Measurements from ENCODE around the gene TTC7B. TPM values are rescaled to one million over a fixed set of nuclear protein-coding genes. Genes with fewer than 3 reads are reported as not detected.

TTC7B gene
- total and polyA plus RNA-seq, 2 experiments from 2014 or later: 7.9 to 28.6 TPM

DNA sequence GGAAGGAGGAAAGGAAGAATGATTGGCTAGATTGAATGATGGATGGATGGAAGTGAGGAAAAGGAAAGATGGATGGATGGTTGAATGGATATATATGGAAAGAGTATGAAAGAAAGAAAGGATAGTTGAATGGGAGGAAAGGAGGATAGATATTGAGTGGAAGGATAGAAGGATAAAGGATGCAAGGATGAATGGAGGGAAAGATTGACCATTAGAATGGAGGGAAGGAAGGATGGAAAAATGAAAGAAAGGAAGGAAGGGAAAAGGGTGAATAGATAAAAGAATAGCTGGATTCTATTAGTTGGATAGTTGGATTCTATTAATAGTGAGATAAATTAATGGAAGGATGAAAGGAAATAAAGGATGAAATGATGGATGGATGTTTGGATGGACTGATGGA lies 313.5 kb downstream of the TTC7B start (continued):
- TF ChIP-seq, protein P1, sequence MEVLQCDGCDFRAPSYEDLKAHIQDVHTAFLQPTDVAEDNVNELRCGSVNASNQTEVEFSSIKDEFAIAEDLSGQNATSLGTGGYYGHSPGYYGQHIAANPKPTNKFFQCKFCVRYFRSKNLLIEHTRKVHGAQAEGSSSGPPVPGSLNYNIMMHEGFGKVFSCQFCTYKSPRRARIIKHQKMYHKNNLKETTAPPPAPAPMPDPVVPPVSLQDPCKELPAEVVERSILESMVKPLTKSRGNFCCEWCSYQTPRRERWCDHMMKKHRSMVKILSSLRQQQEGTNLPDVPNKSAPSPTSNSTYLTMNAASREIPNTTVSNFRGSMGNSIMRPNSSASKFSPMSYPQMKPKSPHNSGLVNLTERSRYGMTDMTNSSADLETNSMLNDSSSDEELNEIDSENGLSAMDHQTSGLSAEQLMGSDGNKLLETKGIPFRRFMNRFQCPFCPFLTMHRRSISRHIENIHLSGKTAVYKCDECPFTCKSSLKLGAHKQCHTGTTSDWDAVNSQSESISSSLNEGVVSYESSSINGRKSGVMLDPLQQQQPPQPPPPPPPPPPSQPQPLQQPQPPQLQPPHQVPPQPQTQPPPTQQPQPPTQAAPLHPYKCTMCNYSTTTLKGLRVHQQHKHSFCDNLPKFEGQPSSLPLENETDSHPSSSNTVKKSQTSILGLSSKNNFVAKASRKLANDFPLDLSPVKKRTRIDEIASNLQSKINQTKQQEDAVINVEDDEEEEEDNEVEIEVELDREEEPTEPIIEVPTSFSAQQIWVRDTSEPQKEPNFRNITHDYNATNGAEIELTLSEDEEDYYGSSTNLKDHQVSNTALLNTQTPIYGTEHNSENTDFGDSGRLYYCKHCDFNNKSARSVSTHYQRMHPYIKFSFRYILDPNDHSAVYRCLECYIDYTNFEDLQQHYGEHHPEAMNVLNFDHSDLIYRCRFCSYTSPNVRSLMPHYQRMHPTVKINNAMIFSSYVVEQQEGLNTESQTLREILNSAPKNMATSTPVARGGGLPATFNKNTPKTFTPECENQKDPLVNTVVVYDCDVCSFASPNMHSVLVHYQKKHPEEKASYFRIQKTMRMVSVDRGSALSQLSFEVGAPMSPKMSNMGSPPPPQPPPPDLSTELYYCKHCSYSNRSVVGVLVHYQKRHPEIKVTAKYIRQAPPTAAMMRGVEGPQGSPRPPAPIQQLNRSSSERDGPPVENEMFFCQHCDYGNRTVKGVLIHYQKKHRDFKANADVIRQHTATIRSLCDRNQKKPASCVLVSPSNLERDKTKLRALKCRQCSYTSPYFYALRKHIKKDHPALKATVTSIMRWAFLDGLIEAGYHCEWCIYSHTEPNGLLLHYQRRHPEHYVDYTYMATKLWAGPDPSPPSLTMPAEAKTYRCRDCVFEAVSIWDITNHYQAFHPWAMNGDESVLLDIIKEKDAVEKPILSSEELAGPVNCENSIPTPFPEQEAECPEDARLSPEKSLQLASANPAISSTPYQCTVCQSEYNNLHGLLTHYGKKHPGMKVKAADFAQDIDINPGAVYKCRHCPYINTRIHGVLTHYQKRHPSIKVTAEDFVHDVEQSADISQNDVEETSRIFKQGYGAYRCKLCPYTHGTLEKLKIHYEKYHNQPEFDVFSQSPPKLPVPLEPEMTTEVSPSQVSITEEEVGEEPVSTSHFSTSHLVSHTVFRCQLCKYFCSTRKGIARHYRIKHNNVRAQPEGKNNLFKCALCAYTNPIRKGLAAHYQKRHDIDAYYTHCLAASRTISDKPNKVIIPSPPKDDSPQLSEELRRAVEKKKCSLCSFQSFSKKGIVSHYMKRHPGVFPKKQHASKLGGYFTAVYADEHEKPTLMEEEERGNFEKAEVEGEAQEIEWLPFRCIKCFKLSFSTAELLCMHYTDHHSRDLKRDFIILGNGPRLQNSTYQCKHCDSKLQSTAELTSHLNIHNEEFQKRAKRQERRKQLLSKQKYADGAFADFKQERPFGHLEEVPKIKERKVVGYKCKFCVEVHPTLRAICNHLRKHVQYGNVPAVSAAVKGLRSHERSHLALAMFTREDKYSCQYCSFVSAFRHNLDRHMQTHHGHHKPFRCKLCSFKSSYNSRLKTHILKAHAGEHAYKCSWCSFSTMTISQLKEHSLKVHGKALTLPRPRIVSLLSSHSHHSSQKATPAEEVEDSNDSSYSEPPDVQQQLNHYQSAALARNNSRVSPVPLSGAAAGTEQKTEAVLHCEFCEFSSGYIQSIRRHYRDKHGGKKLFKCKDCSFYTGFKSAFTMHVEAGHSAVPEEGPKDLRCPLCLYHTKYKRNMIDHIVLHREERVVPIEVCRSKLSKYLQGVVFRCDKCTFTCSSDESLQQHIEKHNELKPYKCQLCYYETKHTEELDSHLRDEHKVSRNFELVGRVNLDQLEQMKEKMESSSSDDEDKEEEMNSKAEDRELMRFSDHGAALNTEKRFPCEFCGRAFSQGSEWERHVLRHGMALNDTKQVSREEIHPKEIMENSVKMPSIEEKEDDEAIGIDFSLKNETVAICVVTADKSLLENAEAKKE (CRISPR knock-in tag; IDR thresholded peaks at IDR 0.05): no peak
- TF ChIP-seq ZNF114 (CRISPR knock-in tag; IDR thresholded peaks at IDR 0.05): no peak
- no peak for TF ChIP-seq CREB1 (CRISPR knock-in tag; IDR thresholded peaks at IDR 0.05; ENCODE audit: low read depth)
- TF ChIP-seq NANOG (IDR thresholded peaks at IDR 0.05; ENCODE audit: borderline replicate concordance): no peak
- TF ChIP-seq REST (IDR thresholded peaks at IDR 0.05; ENCODE audit: unreplicated experiment): no peak
- TF ChIP-seq, protein P2, sequence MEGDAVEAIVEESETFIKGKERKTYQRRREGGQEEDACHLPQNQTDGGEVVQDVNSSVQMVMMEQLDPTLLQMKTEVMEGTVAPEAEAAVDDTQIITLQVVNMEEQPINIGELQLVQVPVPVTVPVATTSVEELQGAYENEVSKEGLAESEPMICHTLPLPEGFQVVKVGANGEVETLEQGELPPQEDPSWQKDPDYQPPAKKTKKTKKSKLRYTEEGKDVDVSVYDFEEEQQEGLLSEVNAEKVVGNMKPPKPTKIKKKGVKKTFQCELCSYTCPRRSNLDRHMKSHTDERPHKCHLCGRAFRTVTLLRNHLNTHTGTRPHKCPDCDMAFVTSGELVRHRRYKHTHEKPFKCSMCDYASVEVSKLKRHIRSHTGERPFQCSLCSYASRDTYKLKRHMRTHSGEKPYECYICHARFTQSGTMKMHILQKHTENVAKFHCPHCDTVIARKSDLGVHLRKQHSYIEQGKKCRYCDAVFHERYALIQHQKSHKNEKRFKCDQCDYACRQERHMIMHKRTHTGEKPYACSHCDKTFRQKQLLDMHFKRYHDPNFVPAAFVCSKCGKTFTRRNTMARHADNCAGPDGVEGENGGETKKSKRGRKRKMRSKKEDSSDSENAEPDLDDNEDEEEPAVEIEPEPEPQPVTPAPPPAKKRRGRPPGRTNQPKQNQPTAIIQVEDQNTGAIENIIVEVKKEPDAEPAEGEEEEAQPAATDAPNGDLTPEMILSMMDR (conservative IDR thresholded peaks at IDR 0.05; ENCODE audit: low read depth in 2 of 2): no peak

Measured in GM23338 (cell line).